ENCODE results near the gene AR.

Gene AR

GRCh38 chrX:67749536-67749935 is 205.7 kb downstream of the AR start:
- no peak overlapping the region for H2AFZ ChIP-seq (ENCODE audit: low read length)
- TF ChIP-seq CTCF (IDR thresholded peaks at IDR 0.05; ENCODE audit: low read length) (no peak), EZH2phosphoT487 (IDR thresholded peaks at IDR 0.05; ENCODE audit: low read length) (no peak), EZH2 (optimal IDR thresholded peaks at IDR 0.05; ENCODE audit: low read depth, low read length) (no peak)

GRCh38 chrX:67750694-67751093 is 206.9 kb downstream of the AR start:
- H3K9me3 ChIP-seq (replicated peaks; ENCODE audit: insufficient read depth, low read length): no peaks in the 10 kb centered on the region
- no peak overlapping the region for H3K27ac ChIP-seq (ENCODE audit: low read length)
- no peak for DNase-seq
- no peaks in the 10 kb centered on the region for H3K9me2 ChIP-seq (replicated peaks; ENCODE audit: insufficient read depth, low read length)
- H4K20me1 ChIP-seq (ENCODE audit: insufficient read depth, low read length): no peaks in the 10 kb centered on the region
- H3K4me1 ChIP-seq (ENCODE audit: low read length): no peaks in the 10 kb centered on the region
- no peaks in the 10 kb centered on the region for H3K79me2 ChIP-seq (ENCODE audit: low read length)
- H3K4me2 ChIP-seq (ENCODE audit: low read depth, low read length): no peak overlapping the region
- H3K36me3 ChIP-seq (replicated peaks; ENCODE audit: insufficient read depth, low read length): no peaks in the 10 kb centered on the region
- TF ChIP-seq EZH2phosphoT487 (IDR thresholded peaks at IDR 0.05; ENCODE audit: low read length) (no peak), CTCF (IDR thresholded peaks at IDR 0.05; ENCODE audit: low read length) (no peak), EZH2 (optimal IDR thresholded peaks at IDR 0.05; ENCODE audit: low read depth, low read length) (no peak)
- H3K9ac ChIP-seq (ENCODE audit: low read length): no peak overlapping the region
- H3K27me3 ChIP-seq (replicated peaks; ENCODE audit: insufficient read depth, low read length): no peaks in the 10 kb centered on the region
- H3F3A ChIP-seq (ENCODE audit: insufficient read depth, low read length): no peaks in the 10 kb centered on the region
- no peak overlapping the region for H2AFZ ChIP-seq (ENCODE audit: low read length)
- no peak overlapping the region for H3K4me3 ChIP-seq (ENCODE audit: low read length)

More at GRCh38 chrX:67749536-67749935, 205.7 kb downstream of the AR start:
- no peak overlapping the region for H3K27ac ChIP-seq (ENCODE audit: low read length)
- H3K4me1 ChIP-seq (ENCODE audit: low read length): no peaks in the 10 kb centered on the region
- H3K9me3 ChIP-seq (replicated peaks; ENCODE audit: insufficient read depth, low read length): no peaks in the 10 kb centered on the region
- H3K36me3 ChIP-seq (replicated peaks; ENCODE audit: insufficient read depth, low read length): no peaks in the 10 kb centered on the region
- no peak overlapping the region for H3K9ac ChIP-seq (ENCODE audit: low read length)
- H3K9me2 ChIP-seq (replicated peaks; ENCODE audit: insufficient read depth, low read length): no peaks in the 10 kb centered on the region
- no peaks in the 10 kb centered on the region for H3F3A ChIP-seq (ENCODE audit: insufficient read depth, low read length)
- H3K79me2 ChIP-seq (ENCODE audit: low read length): no peaks in the 10 kb centered on the region
- no peaks in the 10 kb centered on the region for H4K20me1 ChIP-seq (ENCODE audit: insufficient read depth, low read length)
- no peak overlapping the region for H3K4me2 ChIP-seq (ENCODE audit: low read depth, low read length)
- no peaks in the 10 kb centered on the region for H3K27me3 ChIP-seq (replicated peaks; ENCODE audit: insufficient read depth, low read length)
- no peak for DNase-seq
- H3K4me3 ChIP-seq (ENCODE audit: low read length): no peak overlapping the region

- no peaks in the 10 kb centered on the region for H3K9me3 ChIP-seq (replicated peaks; ENCODE audit: insufficient read depth, low read length)
- no peak overlapping the region for H3K4me2 ChIP-seq (ENCODE audit: low read depth, low read length)
- H3K4me1 ChIP-seq (ENCODE audit: low read length): no peaks in the 10 kb centered on the region
- TF ChIP-seq EZH2 (optimal IDR thresholded peaks at IDR 0.05; ENCODE audit: low read depth, low read length) (no peak), CTCF (IDR thresholded peaks at IDR 0.05; ENCODE audit: low read length) (no peak), EZH2phosphoT487 (IDR thresholded peaks at IDR 0.05; ENCODE audit: low read length) (no peak)
- DNase-seq: no peak
- no peak overlapping the region for H3K4me3 ChIP-seq (ENCODE audit: low read length)
- no peak overlapping the region for H3K9ac ChIP-seq (ENCODE audit: low read length)
- no peaks in the 10 kb centered on the region for H3F3A ChIP-seq (ENCODE audit: insufficient read depth, low read length)
- no peaks in the 10 kb centered on the region for H3K27me3 ChIP-seq (replicated peaks; ENCODE audit: insufficient read depth, low read length)
- H3K9me2 ChIP-seq (replicated peaks; ENCODE audit: insufficient read depth, low read length): no peaks in the 10 kb centered on the region
- no peaks in the 10 kb centered on the region for H3K79me2 ChIP-seq (ENCODE audit: low read length)
- H4K20me1 ChIP-seq (ENCODE audit: insufficient read depth, low read length): no peaks in the 10 kb centered on the region
- no peaks in the 10 kb centered on the region for H3K36me3 ChIP-seq (replicated peaks; ENCODE audit: insufficient read depth, low read length)
- no peak overlapping the region for H2AFZ ChIP-seq (ENCODE audit: low read length)
- no peak overlapping the region for H3K27ac ChIP-seq (ENCODE audit: low read length)
Observed at GRCh38 chrX:67759018-67759417, 215.2 kb downstream of the AR start.
